ENCODE measurements around the gene TPK1. TPM values are rescaled to one million over a fixed set of nuclear protein-coding genes. Genes with fewer than 3 reads are reported as not detected.

Gene TPK1
- total RNA-seq, 4 donors from 2014 or later: 6.8 to 11.9 (median 8.5) TPM

- 93 to 96% methylated on average over 2 of the region's 2 CpGs for WGBS, 2 donors (ENCODE audit: low coverage in 1 of 2)
Measured at GRCh38 chr7:144771927-144772326, 63.9 kb downstream of the TPK1 start.

GRCh38 chr7:144771174-144771573, 64.7 kb downstream of the TPK1 start:
- ATAC-seq: no peak
- H3K9me3 ChIP-seq: no peaks in the 10 kb centered on the region
- H3K4me1 ChIP-seq: no peaks in the 10 kb centered on the region
- 23 to 77% methylated on average over 2 of the region's 2 CpGs for WGBS, 2 donors (ENCODE audit: low coverage in 1 of 2)
- H3K36me3 ChIP-seq: no peaks in the 10 kb centered on the region
- TF ChIP-seq POLR2AphosphoS5 (IDR thresholded peaks at IDR 0.05) (no peak), EP300 (IDR thresholded peaks at IDR 0.05) (no peak), POLR2A (IDR thresholded peaks at IDR 0.05) (no peak), CTCF (IDR thresholded peaks at IDR 0.05) (no peak)
- H3K27me3 ChIP-seq: no peaks in the 10 kb centered on the region
- no peak overlapping the region for H3K27ac ChIP-seq
- H3K4me3 ChIP-seq: no peak overlapping the region

More at GRCh38 chr7:144771927-144772326, 63.9 kb downstream of the TPK1 start:
- TF ChIP-seq POLR2AphosphoS5 (IDR thresholded peaks at IDR 0.05) (no peak), CTCF (IDR thresholded peaks at IDR 0.05) (no peak), EP300 (IDR thresholded peaks at IDR 0.05) (no peak), POLR2A (IDR thresholded peaks at IDR 0.05) (no peak)
- H3K4me1 ChIP-seq: no peaks in the 10 kb centered on the region
- no peaks in the 10 kb centered on the region for H3K36me3 ChIP-seq
- no peaks in the 10 kb centered on the region for H3K9me3 ChIP-seq
- H3K4me3 ChIP-seq: no peak overlapping the region
- H3K27me3 ChIP-seq: no peaks in the 10 kb centered on the region
- H3K27ac ChIP-seq: no peak overlapping the region
- ATAC-seq: no peak

- 88 to 100% methylated on average over 1 to 2 of the region's 2 CpGs for WGBS, 2 donors (ENCODE audit: low coverage in 1 of 2)
- no peak for TF ChIP-seq EP300 (IDR thresholded peaks at IDR 0.05)
- no peak for TF ChIP-seq CTCF (IDR thresholded peaks at IDR 0.05)
- TF ChIP-seq POLR2A (IDR thresholded peaks at IDR 0.05): no peak
- TF ChIP-seq POLR2AphosphoS5 (IDR thresholded peaks at IDR 0.05): no peak
- H3K4me3 ChIP-seq: no peak overlapping the region
Measured at GRCh38 chr7:144769352-144769751, 66.5 kb downstream of the TPK1 start.

GRCh38 chr7:144768633-144769032, 67.2 kb downstream of the TPK1 start:
- no peak overlapping the region for H3K4me3 ChIP-seq
- H3K9me3 ChIP-seq: no peaks in the 10 kb centered on the region
- 58 to 82% methylated on average over 2 of the region's 2 CpGs for WGBS, 2 donors (ENCODE audit: low coverage in 1 of 2)
- H3K4me1 ChIP-seq: no peaks in the 10 kb centered on the region
- no peaks in the 10 kb centered on the region for H3K27me3 ChIP-seq
- no peak for TF ChIP-seq POLR2AphosphoS5 (IDR thresholded peaks at IDR 0.05)
- no peak for TF ChIP-seq POLR2A (IDR thresholded peaks at IDR 0.05)
- no peak for TF ChIP-seq EP300 (IDR thresholded peaks at IDR 0.05)
- TF ChIP-seq CTCF (IDR thresholded peaks at IDR 0.05): no peak
- no peak overlapping the region for H3K27ac ChIP-seq
- no peaks in the 10 kb centered on the region for H3K36me3 ChIP-seq
- ATAC-seq: no peak

More at GRCh38 chr7:144769352-144769751, 66.5 kb downstream of the TPK1 start:
- Histone ChIP-seq H3K4me1 (no peaks in the 10 kb centered on the region), H3K9me3 (no peaks in the 10 kb centered on the region), H3K27me3 (no peaks in the 10 kb centered on the region), H3K36me3 (no peaks in the 10 kb centered on the region), H3K27ac (no peak overlapping the region)
- no peak for ATAC-seq

- no peaks in the 10 kb centered on the region for H3K27me3 ChIP-seq
- 83 to 100% methylated on average over 3 to 5 of the region's 5 CpGs for WGBS, 2 donors (ENCODE audit: low coverage in 1 of 2)
- no peak for ATAC-seq
Measured at GRCh38 chr7:144763291-144763690, 72.6 kb downstream of the TPK1 start.

More at GRCh38 chr7:144763291-144763690, 72.6 kb downstream of the TPK1 start:
- no peak overlapping the region for H3K4me3 ChIP-seq
- no peaks in the 10 kb centered on the region for H3K36me3 ChIP-seq
- TF ChIP-seq POLR2A (IDR thresholded peaks at IDR 0.05) (no peak), POLR2AphosphoS5 (IDR thresholded peaks at IDR 0.05) (no peak), CTCF (IDR thresholded peaks at IDR 0.05) (no peak), EP300 (IDR thresholded peaks at IDR 0.05) (no peak)
- H3K4me1 ChIP-seq: no peaks in the 10 kb centered on the region
- no peaks in the 10 kb centered on the region for H3K9me3 ChIP-seq
- H3K27ac ChIP-seq: no peak overlapping the region

All from gastroesophageal sphincter (tissue), 4 donors.